Activated T-helper 17 cell treated with anti-CD3 and anti-CD28 coated beads, Interleukin-2, amount 50 U/mL, for 72 hours (primary cell): Measurements from ENCODE around the gene USP2. TPM values are rescaled to one million over a fixed set of nuclear protein-coding genes. Genes with fewer than 3 reads are reported as not detected.

Experiments used
- ATAC-seq: fragments of 150-1000 bp; cut with Tn5 transposase; replicated peaks from 2 replicates; pipeline ENCODE4 v1.10.0; 2021; ENCODE audit warnings: mild to moderate bottlenecking, moderate library complexity
- H3K27ac Mint-ChIP-seq: one replicate; pipeline ENCODE4 v1.8.0; 2022; ENCODE audit warnings: mixed read lengths
- H3K27me3 Mint-ChIP-seq: one replicate; pipeline ENCODE4 v1.8.0; 2022; ENCODE audit warnings: mixed read lengths
- H3K36me3 Mint-ChIP-seq: one replicate; pipeline ENCODE4 v1.8.0; 2022; ENCODE audit warnings: low read depth, mild to moderate bottlenecking, mixed read lengths
- H3K4me1 Mint-ChIP-seq: one replicate; pipeline ENCODE4 v1.8.0; 2022; ENCODE audit warnings: mixed read lengths
- H3K4me3 Mint-ChIP-seq: one replicate; pipeline ENCODE4 v1.8.0; 2022; ENCODE audit warnings: mild to moderate bottlenecking, mixed read lengths
- H3K9me3 Mint-ChIP-seq: one replicate; pipeline ENCODE4 v1.8.0; 2022; ENCODE audit warnings: mixed read lengths
- total RNA-seq, 2 donors: library from RNA; stranded (reverse); gene quantifications; one replicate each; pipeline ENCODE4 v1.2.3, GENCODE V29; 2022

Gene USP2
- total RNA-seq, 2 donors from 2014 or later, result 0.52 to 1.3 TPM

DNA sequence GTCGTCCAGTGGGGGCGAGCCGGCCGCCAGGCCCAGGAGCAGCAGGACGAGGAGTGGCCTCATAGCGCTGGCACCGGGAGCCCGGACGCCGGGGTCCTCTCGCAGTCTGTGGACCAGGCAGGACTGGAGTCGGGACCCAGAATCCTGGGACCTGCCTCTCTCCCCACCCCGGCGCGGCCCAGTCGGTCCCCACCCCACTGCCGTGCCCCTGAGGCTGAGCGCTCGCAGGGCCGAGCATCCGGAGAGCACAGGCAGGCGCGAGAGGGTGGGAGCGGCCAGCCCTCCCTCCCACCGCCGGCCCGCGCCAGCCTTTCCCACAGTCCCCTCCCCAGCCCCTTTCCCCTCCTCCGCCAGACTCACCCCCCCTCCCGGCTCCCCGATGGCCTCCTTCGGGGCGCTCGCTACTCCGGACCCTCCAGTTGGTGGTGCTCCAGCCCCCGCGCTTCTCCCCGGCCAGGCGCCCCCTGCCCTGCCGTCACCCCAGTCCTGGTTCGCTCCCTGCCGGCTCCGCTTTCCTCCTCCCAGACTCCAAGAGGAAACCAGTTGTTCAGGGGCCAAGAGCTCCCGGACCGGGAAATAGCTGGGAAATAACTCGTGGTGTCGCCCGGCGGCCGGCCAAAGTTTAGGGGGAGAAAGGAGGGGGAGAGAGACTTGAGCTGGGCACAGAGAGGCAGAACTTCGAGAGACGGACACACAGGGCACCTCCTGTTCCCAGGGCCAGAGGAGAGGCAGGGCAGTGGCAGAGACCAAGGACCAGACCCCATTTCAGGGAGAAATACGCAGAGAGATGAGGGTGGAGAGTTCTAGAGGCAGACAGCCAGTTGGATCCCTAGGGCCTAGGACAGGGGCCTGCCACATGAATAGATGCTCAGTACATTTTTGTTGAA, 40.9 kb downstream of the USP2 start, which contains the start of gene C1QTNF5:
Gene C1QTNF5, minus strand, starts transcription at position 549 of the 887 bp plus-strand sequence. Its CDS starts 486 bp downstream, at position 63.
- Mint-ChIP-seq H3K36me3 (peaks cover 6% of the 10 kb centered on the region), H3K4me3 (no peak within 1 kb of the TSS), H3K4me1 (peaks cover 12% of the 10 kb centered on the region), H3K27ac (no peak within 1 kb of the TSS), H3K27me3 (peaks cover 31% of the 10 kb centered on the region), H3K9me3 (no peaks in the 10 kb centered on the region)
- no peak for ATAC-seq

GRCh38 chr11:119339589-119340334, 41.7 kb downstream of the USP2 start:
- H3K27me3 Mint-ChIP-seq, result peaks cover 26% of the 10 kb centered on the region
- no peaks in the 10 kb centered on the region for H3K9me3 Mint-ChIP-seq
- peaks cover 12% of the 10 kb centered on the region for H3K4me1 Mint-ChIP-seq
- H3K27ac Mint-ChIP-seq, result no peak overlapping the region
- H3K4me3 Mint-ChIP-seq, result peak overlapping the region; percentile 41
- ATAC-seq, result peak; percentile 49
- peaks cover 6% of the 10 kb centered on the region for H3K36me3 Mint-ChIP-seq

GRCh38 chr11:119338965-119339588, 42.4 kb downstream of the USP2 start:
- no peak overlapping the region for H3K27ac Mint-ChIP-seq
- no peak for ATAC-seq
- H3K27me3 Mint-ChIP-seq, result peaks cover 26% of the 10 kb centered on the region
- H3K4me3 Mint-ChIP-seq, result peak overlapping the region; percentile 41
- H3K4me1 Mint-ChIP-seq, result peaks cover 12% of the 10 kb centered on the region
- peaks cover 6% of the 10 kb centered on the region for H3K36me3 Mint-ChIP-seq
- no peaks in the 10 kb centered on the region for H3K9me3 Mint-ChIP-seq

- Mint-ChIP-seq H3K4me1 (peaks cover 12% of the 10 kb centered on the region), H3K27ac (no peak overlapping the region), H3K4me3 (peak overlapping the region; percentile 41), H3K36me3 (peaks cover 6% of the 10 kb centered on the region), H3K27me3 (peaks cover 25% of the 10 kb centered on the region), H3K9me3 (no peaks in the 10 kb centered on the region)
- ATAC-seq, result peak; percentile 29
Observed at GRCh38 chr11:119338318-119338890, 43.1 kb downstream of the USP2 start.

DNA sequence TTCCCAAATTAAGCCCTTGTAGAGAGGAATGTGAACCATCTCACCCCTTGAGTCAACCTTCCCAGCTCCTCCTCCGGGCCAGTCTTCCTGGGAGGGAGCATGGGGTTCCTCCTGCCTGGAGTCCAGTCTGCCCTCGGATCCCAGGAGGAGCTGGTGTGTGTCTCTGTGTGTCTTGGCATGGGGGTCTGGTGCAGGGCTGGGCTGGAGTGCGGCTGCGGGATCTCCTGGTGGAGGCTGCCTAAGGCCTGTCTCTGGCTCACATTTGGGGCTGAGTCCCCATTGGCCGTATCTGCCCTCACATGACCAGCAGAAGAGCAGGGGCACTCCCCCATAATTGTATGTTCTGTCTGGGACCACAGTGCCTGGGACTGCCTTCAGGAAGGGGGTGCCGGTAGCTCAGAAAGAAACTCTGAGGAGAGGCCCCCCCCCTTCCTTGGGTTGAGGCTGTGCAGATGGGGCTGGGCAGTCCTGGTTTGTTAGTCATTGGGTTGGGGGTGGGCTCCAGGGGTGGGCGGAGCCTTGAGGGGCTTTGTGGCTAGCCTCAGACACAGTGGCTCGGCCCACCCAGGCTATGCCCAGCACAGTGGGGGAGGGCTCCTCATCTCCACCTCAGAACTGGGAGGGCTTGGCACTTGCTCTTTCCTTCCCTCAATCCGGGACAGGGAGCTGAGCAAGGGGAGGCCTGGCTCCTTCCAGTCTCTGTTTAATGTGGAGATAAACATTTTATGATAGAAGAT, 43.7 kb downstream of the USP2 start:
- Mint-ChIP-seq H3K9me3 (no peaks in the 10 kb centered on the region), H3K36me3 (peaks cover 6% of the 10 kb centered on the region), H3K27ac (no peak overlapping the region), H3K27me3 (peaks cover 19% of the 10 kb centered on the region), H3K4me1 (peaks cover 12% of the 10 kb centered on the region), H3K4me3 (no peak overlapping the region)
- ATAC-seq, result no peak

DNA sequence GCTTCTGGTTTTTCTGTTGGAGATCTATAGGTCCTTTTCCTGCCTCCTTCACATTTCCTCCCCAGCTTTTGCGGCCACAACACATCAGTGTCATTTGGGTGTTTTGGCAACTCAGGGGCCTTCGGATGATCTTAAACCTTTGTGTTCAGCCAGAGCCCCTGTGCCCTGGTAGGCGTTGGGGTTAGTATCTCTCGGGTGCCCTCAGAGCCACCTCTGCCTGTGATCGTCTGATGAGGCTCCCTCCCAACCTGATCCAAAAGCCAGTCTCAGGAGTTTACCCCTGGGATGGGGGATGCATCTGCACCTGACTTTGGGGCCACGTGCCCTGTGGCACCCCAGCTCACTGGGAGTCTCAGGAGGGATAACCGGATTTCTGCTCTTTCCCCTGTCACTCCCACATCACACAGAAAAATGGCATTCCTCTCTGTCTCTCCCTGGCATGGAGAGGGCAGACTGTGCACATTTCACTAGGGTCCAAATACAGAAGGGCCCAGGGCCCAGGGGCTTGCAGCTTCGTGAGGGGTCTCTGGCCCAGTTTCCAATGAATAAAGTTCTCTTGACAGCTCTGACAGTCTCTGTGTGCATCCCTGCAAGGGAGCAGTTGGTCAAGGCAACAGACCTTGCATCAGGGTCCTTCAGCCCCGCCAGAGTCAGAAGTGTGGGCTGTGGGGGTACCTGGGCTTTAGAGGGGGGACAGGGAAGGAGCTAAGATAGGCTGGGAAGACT, 44.6 kb downstream of the USP2 start:
- Mint-ChIP-seq H3K9me3 (no peaks in the 10 kb centered on the region), H3K4me3 (peak overlapping the region; percentile 38), H3K36me3 (peaks cover 6% of the 10 kb centered on the region), H3K4me1 (peaks cover 12% of the 10 kb centered on the region), H3K27ac (no peak overlapping the region), H3K27me3 (peaks cover 17% of the 10 kb centered on the region)
- no peak for ATAC-seq

GRCh38 chr11:119335655-119336543, 45.6 kb downstream of the USP2 start:
- Mint-ChIP-seq H3K36me3 (peaks cover 6% of the 10 kb centered on the region), H3K27ac (no peak overlapping the region), H3K4me1 (peaks cover 8% of the 10 kb centered on the region), H3K4me3 (peak overlapping the region; percentile 93), H3K9me3 (no peaks in the 10 kb centered on the region), H3K27me3 (peaks cover 10% of the 10 kb centered on the region)
- no peak for ATAC-seq

GRCh38 chr11:119335091-119335654, 46.3 kb downstream of the USP2 start:
- ATAC-seq, result no peak
- H3K9me3 Mint-ChIP-seq, result no peaks in the 10 kb centered on the region
- peak overlapping the region; percentile 93 for H3K27ac Mint-ChIP-seq
- H3K4me1 Mint-ChIP-seq, result peaks cover 6% of the 10 kb centered on the region
- peaks cover 6% of the 10 kb centered on the region for H3K36me3 Mint-ChIP-seq
- H3K27me3 Mint-ChIP-seq, result peaks cover 12% of the 10 kb centered on the region
- peak overlapping the region; percentile 93 for H3K4me3 Mint-ChIP-seq

GRCh38 chr11:119334174-119334930, 47.1 kb downstream of the USP2 start, which contains the start of gene RNF26:
Gene RNF26, plus strand, starts transcription at chr11:119334527. Its CDS starts 596 bp downstream, at chr11:119335123.
- Mint-ChIP-seq H3K36me3 (peaks cover 4% of the 10 kb centered on the region), H3K27me3 (peaks cover 14% of the 10 kb centered on the region), H3K27ac (peak within 1 kb of the TSS; percentile 93), H3K4me3 (peak within 1 kb of the TSS; percentile 93), H3K9me3 (no peaks in the 10 kb centered on the region), H3K4me1 (peaks cover 6% of the 10 kb centered on the region)
- peak; percentile 98 for ATAC-seq

GRCh38 chr11:119332111-119332765, 49.3 kb downstream of the USP2 start:
- Mint-ChIP-seq H3K27ac (peak overlapping the region; percentile 93), H3K9me3 (no peaks in the 10 kb centered on the region), H3K36me3 (no peaks in the 10 kb centered on the region), H3K4me1 (no peaks in the 10 kb centered on the region), H3K4me3 (peak overlapping the region; percentile 93), H3K27me3 (peaks cover 13% of the 10 kb centered on the region)
- ATAC-seq, result no peak

DNA sequence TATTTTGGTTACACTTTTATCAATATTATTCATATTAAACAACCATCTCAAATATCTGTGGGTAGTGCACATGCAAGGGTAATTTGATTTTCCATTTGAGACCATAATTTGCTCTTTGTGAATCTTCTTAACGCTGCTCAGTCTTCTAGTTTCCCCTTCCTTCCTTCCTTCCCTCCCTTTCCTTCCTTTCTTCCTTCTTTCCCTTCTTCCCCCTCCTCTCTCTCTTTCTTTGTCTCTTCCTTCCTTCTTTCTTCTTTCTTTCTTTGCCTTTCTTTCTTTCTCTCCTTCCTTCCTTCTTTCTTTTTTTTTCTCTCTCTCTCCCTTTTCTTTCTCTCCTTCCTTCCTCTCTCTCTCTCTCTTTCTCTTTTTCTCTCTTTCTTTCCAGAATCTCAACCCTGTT, 51.3 kb downstream of the USP2 start:
- Mint-ChIP-seq H3K4me3 (no peak overlapping the region), H3K27ac (no peak overlapping the region), H3K9me3 (no peaks in the 10 kb centered on the region)

More for the DNA sequence above, 51.3 kb downstream of the USP2 start:
- Mint-ChIP-seq H3K27me3 (peaks cover 13% of the 10 kb centered on the region), H3K4me1 (no peaks in the 10 kb centered on the region), H3K36me3 (no peaks in the 10 kb centered on the region)
- ATAC-seq, result no peak
